Fibroblast of lung (primary cell): ENCODE measurements around the gene CREB5. TPM values are rescaled to one million over a fixed set of nuclear protein-coding genes. Genes with fewer than 3 reads are reported as not detected.

ENCODE experiments used
- DNase-seq, 2 donors: peaks; one replicate each; pipeline versions ENCODE4 v3.0.0 to v3.0.0-alpha.2; 2010; ENCODE audit warnings: low read depth in 2 of 2
- H2AFZ ChIP-seq: 2 replicates; pipeline ENCODE4 v1.5.1; 2012; ENCODE audit warnings: low read length, control low read depth, inconsistent platforms
- H3K27ac ChIP-seq: 2 replicates; pipeline ENCODE4 v1.5.1; 2011; ENCODE audit warnings: low read length, control low read depth; ENCODE audit not compliant: insufficient read depth
- H3K27me3 ChIP-seq: 2 replicates; pipeline ENCODE4 v1.5.1; 2011; ENCODE audit warnings: mild to moderate bottlenecking, low read length; ENCODE audit not compliant: control insufficient read depth, insufficient read depth
- H3K36me3 ChIP-seq: 2 replicates; pipeline ENCODE4 v1.5.1; 2011; ENCODE audit warnings: low read length; ENCODE audit not compliant: control insufficient read depth, insufficient read depth
- H3K4me1 ChIP-seq: 2 replicates; pipeline ENCODE4 v1.5.1; 2011; ENCODE audit warnings: low read length; ENCODE audit not compliant: control insufficient read depth, insufficient read depth; ENCODE audit errors: extremely low read depth
- H3K4me2 ChIP-seq: 2 replicates; pipeline ENCODE4 v1.5.1; 2011; ENCODE audit warnings: low read length, control low read depth; ENCODE audit not compliant: insufficient read depth; ENCODE audit errors: extremely low read depth
- H3K4me3 ChIP-seq, 4 experiments: fragments of 200-600 bp in 1 of 4; sonication (generic) in 1 of 4; replicated peaks in 1 of 4; 2 replicates each; pipeline ENCODE4 v1.5.1; 2011 to 2016; ENCODE audit warnings: low read length in 4 of 4, low read depth in 3 of 4, mild to moderate bottlenecking in 3 of 4, control low read depth in 2 of 4, inconsistent platforms in 1 of 4, mixed read lengths in 1 of 4; ENCODE audit not compliant: insufficient read depth in 1 of 4; ENCODE audit errors: control extremely low read depth in 1 of 4
- H3K79me2 ChIP-seq: 2 replicates; pipeline ENCODE4 v1.5.1; 2012; ENCODE audit warnings: mild to moderate bottlenecking, low read length, inconsistent platforms; ENCODE audit not compliant: control insufficient read depth, insufficient read depth
- H3K9ac ChIP-seq: 2 replicates; pipeline ENCODE4 v1.5.1; 2011; ENCODE audit warnings: mild to moderate bottlenecking, low read length, control low read depth; ENCODE audit not compliant: insufficient read depth
- H3K9me3 ChIP-seq: 2 replicates; pipeline ENCODE4 v1.5.1; 2012; ENCODE audit warnings: low read depth, low read length; ENCODE audit not compliant: control insufficient read depth, insufficient read depth
- H4K20me1 ChIP-seq: 2 replicates; pipeline ENCODE4 v1.5.1; 2011; ENCODE audit warnings: low read length; ENCODE audit not compliant: control insufficient read depth, insufficient read depth; ENCODE audit errors: extremely low read depth
- CTCF ChIP-seq, 2 donors: IDR thresholded peaks in 1 of 2; conservative IDR thresholded peaks in 1 of 2; 1 replicate in 1 of 2; 2 replicates in 1 of 2; pipeline ENCODE4 v1.5.1; 2011 to 2012; ENCODE audit warnings: low read length in 2 of 2, control low read depth in 1 of 2, inconsistent platforms in 1 of 2, low read depth in 1 of 2, mild to moderate bottlenecking in 1 of 2
- EZH2 ChIP-seq: IDR thresholded peaks from 2 replicates; pipeline ENCODE4 v1.5.1; 2012; ENCODE audit warnings: low read length, control low read depth, mild to moderate bottlenecking; ENCODE audit errors: missing control alignments
- polyA plus RNA-seq, 2 donors: library from polyadenylated mRNA; depleted of rRNA in 1 of 2; stranded (reverse) in 1 of 2; unstranded in 1 of 2; fragments of >200 nt; gene quantifications; 2 replicates each; pipeline ENCODE4 v1.2.1, GENCODE V29; 2011 to 2012; ENCODE audit warnings: missing spikeins in 1 of 2
- total RNA-seq: library from RNA; depleted of rRNA; stranded (reverse); fragments of >200 nt; gene quantifications from 2 replicates; pipeline ENCODE4 v1.2.1, GENCODE V29; 2014

Gene CREB5
- total and polyA plus RNA-seq, 2 donors (not counting 1 experiment from before 2014, with no cell fraction given) = 8.2 to 28.4 TPM

- Histone ChIP-seq H2AFZ (no peak overlapping the region), H3K9ac (no peak overlapping the region), H3K79me2 (no peaks in the 10 kb centered on the region), H3K9me3 (no peaks in the 10 kb centered on the region), H3K36me3 (no peaks in the 10 kb centered on the region), H4K20me1 (no peaks in the 10 kb centered on the region), H3K4me3 (no peak overlapping the region), H3K27ac (no peak overlapping the region), H3K4me2 (no peak overlapping the region), H3K27me3 (no peaks in the 10 kb centered on the region), H3K4me1 (no peaks in the 10 kb centered on the region)
- DNase-seq = peak in 1 of 2 donors; percentile 83
- no peak for TF ChIP-seq CTCF (conservative IDR thresholded peaks at IDR 0.05 in 1 of 2, IDR thresholded peaks at IDR 0.05 in 1 of 2; ENCODE audit: low read depth in 1 of 2, low read length in 2 of 2)
- TF ChIP-seq EZH2 = no peak
These were observed 70.8 kb downstream of the CREB5 start for GRCh38 chr7:28483112-28483511.

- Histone ChIP-seq H3K4me2 (no peak overlapping the region), H3K27ac (no peak overlapping the region), H3K36me3 (no peaks in the 10 kb centered on the region)
These were observed 71.7 kb downstream of the CREB5 start for GRCh38 chr7:28483908-28484605.

GRCh38 chr7:28484606-28484935, 72.3 kb downstream of the CREB5 start:
- Histone ChIP-seq H3K9ac (no peak overlapping the region), H2AFZ (no peak overlapping the region), H3K36me3 (no peaks in the 10 kb centered on the region), H3K4me3 (no peak overlapping the region), H3K4me1 (no peaks in the 10 kb centered on the region), H3K9me3 (no peaks in the 10 kb centered on the region), H3K27me3 (no peaks in the 10 kb centered on the region), H3K27ac (no peak overlapping the region), H3K79me2 (no peaks in the 10 kb centered on the region), H3K4me2 (no peak overlapping the region), H4K20me1 (no peaks in the 10 kb centered on the region)
- DNase-seq = no peak
- TF ChIP-seq EZH2 = no peak
- TF ChIP-seq CTCF (conservative IDR thresholded peaks at IDR 0.05 in 1 of 2, IDR thresholded peaks at IDR 0.05 in 1 of 2; ENCODE audit: low read depth in 1 of 2, low read length in 2 of 2) = no peak

More at GRCh38 chr7:28483908-28484605, 71.7 kb downstream of the CREB5 start:
- H3K27me3 ChIP-seq = no peaks in the 10 kb centered on the region
- no peaks in the 10 kb centered on the region for H4K20me1 ChIP-seq
- H3K79me2 ChIP-seq = no peaks in the 10 kb centered on the region
- no peaks in the 10 kb centered on the region for H3K9me3 ChIP-seq
- no peak overlapping the region for H3K9ac ChIP-seq
- no peak overlapping the region for H2AFZ ChIP-seq
- H3K4me1 ChIP-seq = no peaks in the 10 kb centered on the region
- H3K4me3 ChIP-seq = no peak overlapping the region
- TF ChIP-seq EZH2 = no peak
- TF ChIP-seq CTCF (conservative IDR thresholded peaks at IDR 0.05 in 1 of 2, IDR thresholded peaks at IDR 0.05 in 1 of 2; ENCODE audit: low read depth in 1 of 2, low read length in 2 of 2) = no peak
- peak in 1 of 2 donors; percentile 84 for DNase-seq
